AG04449 (cell line): ENCODE measurements around the gene VAV1.

ENCODE experiments used
- CTCF ChIA-PET: fragments of 350-600 bp; formaldehyde crosslinking; extraction: SDS; loops from one replicate; lab custom pipeline; 2021; ENCODE audit warnings: antibody characterized with exemption; lab: Yijun Ruan, JAX
- POLR2A ChIA-PET: fragments of 400-600, 350-600 bp; formaldehyde crosslinking; extraction: SDS; loops from one replicate; lab custom pipeline; 2020; ENCODE audit warnings: antibody characterized with exemption, inconsistent platforms; lab: Yijun Ruan, JAX
- DNase-seq: peaks from one replicate; pipeline ENCODE4 v3.0.0-alpha.2; 2010; ENCODE audit warnings: low read depth, low spot score
- H3K4me3 ChIP-seq: 2 replicates; pipeline ENCODE4 v1.5.1; 2011; ENCODE audit warnings: low read depth, mild to moderate bottlenecking, control low read depth, low read length
- TF ChIP-seq, protein P1 (sequence below): IDR thresholded peaks from one replicate; pipeline ENCODE4 v1.5.1; 2011; ENCODE audit warnings: mild to moderate bottlenecking, moderate library complexity, low read length, control low read depth, inconsistent platforms; ENCODE audit not compliant: insufficient read depth; ENCODE audit errors: missing control alignments

The VAV1 gene

GRCh38 chr19:6808494-6808893, 36.0 kb downstream of the VAV1 start:
- TF ChIP-seq, protein P1, sequence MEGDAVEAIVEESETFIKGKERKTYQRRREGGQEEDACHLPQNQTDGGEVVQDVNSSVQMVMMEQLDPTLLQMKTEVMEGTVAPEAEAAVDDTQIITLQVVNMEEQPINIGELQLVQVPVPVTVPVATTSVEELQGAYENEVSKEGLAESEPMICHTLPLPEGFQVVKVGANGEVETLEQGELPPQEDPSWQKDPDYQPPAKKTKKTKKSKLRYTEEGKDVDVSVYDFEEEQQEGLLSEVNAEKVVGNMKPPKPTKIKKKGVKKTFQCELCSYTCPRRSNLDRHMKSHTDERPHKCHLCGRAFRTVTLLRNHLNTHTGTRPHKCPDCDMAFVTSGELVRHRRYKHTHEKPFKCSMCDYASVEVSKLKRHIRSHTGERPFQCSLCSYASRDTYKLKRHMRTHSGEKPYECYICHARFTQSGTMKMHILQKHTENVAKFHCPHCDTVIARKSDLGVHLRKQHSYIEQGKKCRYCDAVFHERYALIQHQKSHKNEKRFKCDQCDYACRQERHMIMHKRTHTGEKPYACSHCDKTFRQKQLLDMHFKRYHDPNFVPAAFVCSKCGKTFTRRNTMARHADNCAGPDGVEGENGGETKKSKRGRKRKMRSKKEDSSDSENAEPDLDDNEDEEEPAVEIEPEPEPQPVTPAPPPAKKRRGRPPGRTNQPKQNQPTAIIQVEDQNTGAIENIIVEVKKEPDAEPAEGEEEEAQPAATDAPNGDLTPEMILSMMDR, result no peak
- CTCF ChIA-PET, result no interaction called here
- POLR2A ChIA-PET, result no interaction called here
- DNase-seq, result no peak
- H3K4me3 ChIP-seq, result no peak overlapping the region

DNA sequence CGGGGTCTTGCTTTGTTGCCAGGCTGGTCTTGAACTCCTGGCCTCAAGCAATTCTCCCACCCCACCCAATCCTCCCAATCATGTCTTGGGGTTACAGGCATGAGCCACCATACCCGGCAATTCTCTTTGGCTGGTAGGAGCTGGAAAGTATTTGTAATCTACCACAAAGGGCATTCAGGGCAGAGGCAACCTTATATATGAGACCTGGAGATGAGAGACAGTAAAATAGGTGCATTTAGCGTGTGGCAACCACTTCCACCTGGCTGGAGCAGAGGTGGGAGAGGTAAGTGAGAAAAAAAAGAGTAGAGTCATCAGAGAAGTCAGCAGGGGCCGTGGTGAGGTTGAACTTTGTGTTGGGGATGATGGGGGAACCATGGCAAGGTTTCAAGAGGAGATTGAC, 36.8 kb downstream of the VAV1 start:
- no peak overlapping the region for H3K4me3 ChIP-seq
- CTCF ChIA-PET, result interaction anchor here (1.2 kb wide), 1 partner anchor 73 kb away, joined by 5 read pairs; no protein-coding TSS in a partner anchor
- DNase-seq, result no peak
- POLR2A ChIA-PET, result no interaction called here
- TF ChIP-seq, protein P1, result no peak

DNA sequence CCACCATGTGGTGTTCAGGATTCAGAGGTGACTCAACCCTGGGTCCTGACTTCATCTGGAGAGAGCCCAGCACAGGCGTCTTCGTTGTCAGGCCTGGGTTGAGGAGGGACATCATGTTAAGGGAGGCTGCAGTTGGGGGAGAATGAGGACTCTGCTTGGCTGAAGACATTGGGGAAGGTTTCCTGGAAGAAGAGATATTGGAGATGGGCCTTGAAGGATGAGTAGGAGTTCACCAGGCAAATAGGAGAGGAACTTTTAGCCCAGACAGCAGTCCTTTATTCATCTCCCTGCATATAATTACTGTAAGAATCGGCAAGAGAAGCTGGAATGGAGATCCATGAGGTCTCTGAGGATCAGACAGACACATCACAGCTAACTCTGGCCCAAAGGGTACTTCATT, 38.9 kb downstream of the VAV1 start:
- ChIA-PET CTCF (no interaction called here), POLR2A (no interaction called here)
- DNase-seq, result no peak
- TF ChIP-seq, protein P1, result no peak
- no peak overlapping the region for H3K4me3 ChIP-seq

- ChIA-PET CTCF (no interaction called here), POLR2A (no interaction called here)
- no peak overlapping the region for H3K4me3 ChIP-seq
These were observed 39.4 kb downstream of the VAV1 start for GRCh38 chr19:6811906-6812305.

GRCh38 chr19:6812612-6813011, 40.1 kb downstream of the VAV1 start:
- TF ChIP-seq, protein P1, result no peak
- H3K4me3 ChIP-seq, result no peak overlapping the region
- ChIA-PET CTCF (no interaction called here), POLR2A (no interaction called here)
- no peak for DNase-seq

More at GRCh38 chr19:6811906-6812305, 39.4 kb downstream of the VAV1 start:
- DNase-seq, result no peak
- TF ChIP-seq, protein P1, result no peak

DNA sequence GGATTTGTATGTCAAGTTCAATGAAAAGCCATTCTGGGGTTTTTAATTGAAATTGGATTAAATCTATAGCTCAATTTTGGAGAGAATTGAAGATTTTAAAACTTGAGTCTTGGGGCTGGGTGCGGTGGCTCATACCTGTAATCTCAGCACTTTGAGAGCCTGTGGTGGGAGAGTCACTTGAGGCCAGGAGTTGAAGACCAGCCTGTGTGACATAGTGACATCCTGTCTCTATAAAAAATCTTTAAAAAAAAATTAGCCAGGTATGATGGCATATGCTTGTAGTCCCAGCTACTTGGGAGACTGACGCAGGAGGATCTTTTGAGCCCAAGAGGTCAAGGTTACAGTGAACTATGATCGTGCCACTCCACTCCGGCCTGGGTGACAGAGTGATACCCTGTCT, 41.2 kb downstream of the VAV1 start:
- no peak for DNase-seq
- POLR2A ChIA-PET, result interaction anchor here (0.6 kb wide), 1 partner anchor 640 kb away, joined by 3 read pairs; no protein-coding TSS in a partner anchor
- CTCF ChIA-PET, result interaction anchor here (0.9 to 1.0 kb wide), 2 partner anchors 13 to 50 kb away, joined by 3 to 6 read pairs; no protein-coding TSS in a partner anchor
- H3K4me3 ChIP-seq, result no peak overlapping the region
- TF ChIP-seq, protein P1, result no peak
